RWPE2 (cell line): ENCODE data around the gene PRKAG2.

Source experiments
- ATAC-seq: fragments of 200-7000 bp; cut with Tn5 transposase; 3 replicates; pipeline ENCODE4 v1.9.1; 2021; ENCODE audit warnings: low read depth
- DNase-seq: peaks from one replicate; pipeline ENCODE4 v3.0.0-alpha.2; 2020; ENCODE audit warnings: low spot score
- H3K27ac ChIP-seq: fragments of 450-650 bp; 2 replicates; pipeline ENCODE4 v1.5.1; 2017; ENCODE audit warnings: mild to moderate bottlenecking; ENCODE audit not compliant: poor library complexity, severe bottlenecking
- H3K27me3 ChIP-seq: fragments of 250-450 bp; sonication (Bioruptor Pico); 2 replicates; pipeline ENCODE4 v1.5.1; 2021; ENCODE audit warnings: mild to moderate bottlenecking, moderate library complexity; ENCODE audit not compliant: insufficient read depth, poor library complexity, severe bottlenecking
- H3K36me3 ChIP-seq: fragments of 250-450 bp; sonication (Bioruptor Pico); 2 replicates; pipeline ENCODE4 v1.5.1; 2020; ENCODE audit warnings: low read depth, mild to moderate bottlenecking, moderate library complexity
- H3K4me1 ChIP-seq: fragments of 250-450 bp; sonication (Bioruptor Pico); 2 replicates; pipeline ENCODE4 v1.5.1; 2021; ENCODE audit warnings: mild to moderate bottlenecking, moderate library complexity; ENCODE audit not compliant: insufficient read depth, poor library complexity, severe bottlenecking
- H3K4me3 ChIP-seq: fragments of 250-450 bp; sonication (Bioruptor Pico); 2 replicates; pipeline ENCODE4 v1.5.1; 2021; ENCODE audit warnings: mild to moderate bottlenecking, moderate library complexity; ENCODE audit not compliant: severe bottlenecking
- H3K9me3 ChIP-seq: fragments of 250-450 bp; sonication (Bioruptor Pico); 2 replicates; pipeline ENCODE4 v1.5.1; 2021; ENCODE audit warnings: mild to moderate bottlenecking, moderate library complexity; ENCODE audit not compliant: severe bottlenecking
- CTCF ChIP-seq: fragments of 450-650 bp; IDR thresholded peaks from one replicate; pipeline ENCODE4 v1.5.1; 2017; ENCODE audit warnings: mild to moderate bottlenecking, moderate library complexity; ENCODE audit not compliant: poor library complexity, severe bottlenecking

The PRKAG2 gene

GRCh38 chr7:151776876-151777494, 99.9 kb downstream of the PRKAG2 start:
- no peaks in the 10 kb centered on the region for H3K27me3 ChIP-seq
- ATAC-seq (no peak), DNase-seq (no peak)
- H3K27ac ChIP-seq = no peak overlapping the region
- no peaks in the 10 kb centered on the region for H3K9me3 ChIP-seq
- no peaks in the 10 kb centered on the region for H3K4me1 ChIP-seq
- no peak overlapping the region for H3K4me3 ChIP-seq
- no peaks in the 10 kb centered on the region for H3K36me3 ChIP-seq
- no peak for TF ChIP-seq CTCF

GRCh38 chr7:151776446-151776845, 100.5 kb downstream of the PRKAG2 start:
- DNase-seq (no peak), ATAC-seq (no peak)
- Histone ChIP-seq H3K9me3 (no peaks in the 10 kb centered on the region), H3K36me3 (no peaks in the 10 kb centered on the region), H3K4me3 (no peak overlapping the region), H3K4me1 (no peaks in the 10 kb centered on the region), H3K27ac (no peak overlapping the region), H3K27me3 (no peaks in the 10 kb centered on the region)
- TF ChIP-seq CTCF = no peak

- H3K27me3 ChIP-seq = no peaks in the 10 kb centered on the region
- H3K4me3 ChIP-seq = no peak overlapping the region
- ATAC-seq = no peak
- TF ChIP-seq CTCF = no peak
- H3K4me1 ChIP-seq = no peaks in the 10 kb centered on the region
- no peak for DNase-seq
- no peaks in the 10 kb centered on the region for H3K9me3 ChIP-seq
- no peak overlapping the region for H3K27ac ChIP-seq
- no peaks in the 10 kb centered on the region for H3K36me3 ChIP-seq
Observed at GRCh38 chr7:151775547-151776443, 101.1 kb downstream of the PRKAG2 start.

- no peak for TF ChIP-seq CTCF
- H3K4me1 ChIP-seq = no peaks in the 10 kb centered on the region
- no peaks in the 10 kb centered on the region for H3K27me3 ChIP-seq
- DNase-seq (no peak), ATAC-seq (no peak)
- no peaks in the 10 kb centered on the region for H3K36me3 ChIP-seq
- no peak overlapping the region for H3K4me3 ChIP-seq
- no peaks in the 10 kb centered on the region for H3K9me3 ChIP-seq
- H3K27ac ChIP-seq = no peak overlapping the region
Observed at GRCh38 chr7:151774951-151775350, 102.0 kb downstream of the PRKAG2 start.

GRCh38 chr7:151773797-151774196, 103.1 kb downstream of the PRKAG2 start:
- no peak for ATAC-seq
- H3K4me1 ChIP-seq = no peaks in the 10 kb centered on the region

More at GRCh38 chr7:151773797-151774196, 103.1 kb downstream of the PRKAG2 start:
- Histone ChIP-seq H3K27me3 (no peaks in the 10 kb centered on the region), H3K27ac (no peak overlapping the region), H3K36me3 (no peaks in the 10 kb centered on the region), H3K9me3 (no peaks in the 10 kb centered on the region), H3K4me3 (no peak overlapping the region)
- no peak for TF ChIP-seq CTCF
- no peak for DNase-seq
